ENCODE results near the gene NCR3LG1. TPM values are rescaled to one million over a fixed set of nuclear protein-coding genes. Genes with fewer than 3 reads are reported as not detected.

NCR3LG1 gene
- total RNA-seq, 1 experiment from 2014 or later: 14.8 TPM

DNA sequence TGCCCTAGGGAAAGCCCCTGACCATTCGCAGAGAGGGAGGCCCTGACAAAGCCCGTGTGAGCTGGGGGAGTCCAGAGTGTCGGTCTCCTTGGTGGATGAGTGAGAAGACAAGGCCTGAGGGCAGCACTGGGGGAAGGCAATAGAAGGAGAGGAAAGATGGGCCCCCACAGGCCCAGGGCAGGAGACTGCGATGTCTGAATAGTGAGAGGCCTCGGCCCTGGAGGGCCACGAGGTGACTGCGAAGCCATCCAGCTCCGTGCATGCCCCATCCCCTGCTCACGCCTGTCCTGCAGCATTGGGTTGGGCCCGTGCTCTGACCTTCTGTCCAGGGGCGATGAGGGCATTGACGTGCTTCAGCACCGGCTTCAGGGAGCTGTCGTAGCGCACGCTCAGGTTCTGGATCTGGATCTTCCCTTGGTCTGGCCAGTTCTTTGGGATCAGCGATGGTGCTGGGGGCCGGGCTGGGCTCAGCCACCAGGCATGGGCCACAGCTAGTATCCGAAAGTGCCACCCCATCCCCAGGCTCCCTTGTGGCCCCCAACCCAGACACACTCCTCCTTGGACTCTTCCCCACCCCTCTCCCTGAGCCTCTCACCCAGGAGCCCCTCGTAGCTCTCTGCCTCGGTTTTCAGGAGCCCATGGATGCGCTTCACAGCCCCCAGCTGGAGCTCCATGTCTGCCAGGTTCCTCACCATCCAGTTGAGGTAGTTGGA is 45.2 kb downstream of the NCR3LG1 start:
- H3K27ac Mint-ChIP-seq (ENCODE audit: unreplicated experiment): no peak overlapping the region
- Histone ChIP-seq H3K4me1 (no peaks in the 10 kb centered on the region), H3K36me3 (ENCODE audit: control insufficient read depth, insufficient read depth, low read length) (no peaks in the 10 kb centered on the region), H3K9me3 (no peaks in the 10 kb centered on the region), H3K4me3 (ENCODE audit: low read depth, low read length) (no peak overlapping the region), H3K27me3 (replicated peaks; ENCODE audit: control insufficient read depth, insufficient read depth, low read length) (no peaks in the 10 kb centered on the region; the same call in 1 of the 2 replicates)
- ChIA-PET CTCF (interaction anchor here (0.9 to 1.1 kb wide), 2 partner anchors 10 to 77 kb away, joined by 3 read pairs; no protein-coding TSS in a partner anchor), POLR2A (no interaction called here)
- no peaks in the 10 kb centered on the region for H3K4me1 Mint-ChIP-seq (ENCODE audit: low read depth, unreplicated experiment)
- DNase-seq: no peak
- intact Hi-C loops (cut with micrococcal nuclease; ENCODE audit: unreplicated experiment): no loop called here
- H3K9me3 Mint-ChIP-seq (ENCODE audit: unreplicated experiment): no peaks in the 10 kb centered on the region
- peaks cover 7% of the 10 kb centered on the region for H3K27me3 Mint-ChIP-seq (ENCODE audit: insufficient read depth, unreplicated experiment)
- no TSS peak for BruUV-seq (replicated peaks)
- TF ChIP-seq, protein P1, sequence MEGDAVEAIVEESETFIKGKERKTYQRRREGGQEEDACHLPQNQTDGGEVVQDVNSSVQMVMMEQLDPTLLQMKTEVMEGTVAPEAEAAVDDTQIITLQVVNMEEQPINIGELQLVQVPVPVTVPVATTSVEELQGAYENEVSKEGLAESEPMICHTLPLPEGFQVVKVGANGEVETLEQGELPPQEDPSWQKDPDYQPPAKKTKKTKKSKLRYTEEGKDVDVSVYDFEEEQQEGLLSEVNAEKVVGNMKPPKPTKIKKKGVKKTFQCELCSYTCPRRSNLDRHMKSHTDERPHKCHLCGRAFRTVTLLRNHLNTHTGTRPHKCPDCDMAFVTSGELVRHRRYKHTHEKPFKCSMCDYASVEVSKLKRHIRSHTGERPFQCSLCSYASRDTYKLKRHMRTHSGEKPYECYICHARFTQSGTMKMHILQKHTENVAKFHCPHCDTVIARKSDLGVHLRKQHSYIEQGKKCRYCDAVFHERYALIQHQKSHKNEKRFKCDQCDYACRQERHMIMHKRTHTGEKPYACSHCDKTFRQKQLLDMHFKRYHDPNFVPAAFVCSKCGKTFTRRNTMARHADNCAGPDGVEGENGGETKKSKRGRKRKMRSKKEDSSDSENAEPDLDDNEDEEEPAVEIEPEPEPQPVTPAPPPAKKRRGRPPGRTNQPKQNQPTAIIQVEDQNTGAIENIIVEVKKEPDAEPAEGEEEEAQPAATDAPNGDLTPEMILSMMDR (IDR thresholded peaks at IDR 0.05; ENCODE audit: insufficient read depth in 1 of 2, low read depth in 1 of 2, low read length in 1 of 2, severe bottlenecking in 1 of 2, unreplicated experiment in 1 of 2): no peak
- H3K36me3 Mint-ChIP-seq (ENCODE audit: insufficient read depth, unreplicated experiment): no peaks in the 10 kb centered on the region
- no peak overlapping the region for H3K4me3 Mint-ChIP-seq (ENCODE audit: unreplicated experiment)

DNA sequence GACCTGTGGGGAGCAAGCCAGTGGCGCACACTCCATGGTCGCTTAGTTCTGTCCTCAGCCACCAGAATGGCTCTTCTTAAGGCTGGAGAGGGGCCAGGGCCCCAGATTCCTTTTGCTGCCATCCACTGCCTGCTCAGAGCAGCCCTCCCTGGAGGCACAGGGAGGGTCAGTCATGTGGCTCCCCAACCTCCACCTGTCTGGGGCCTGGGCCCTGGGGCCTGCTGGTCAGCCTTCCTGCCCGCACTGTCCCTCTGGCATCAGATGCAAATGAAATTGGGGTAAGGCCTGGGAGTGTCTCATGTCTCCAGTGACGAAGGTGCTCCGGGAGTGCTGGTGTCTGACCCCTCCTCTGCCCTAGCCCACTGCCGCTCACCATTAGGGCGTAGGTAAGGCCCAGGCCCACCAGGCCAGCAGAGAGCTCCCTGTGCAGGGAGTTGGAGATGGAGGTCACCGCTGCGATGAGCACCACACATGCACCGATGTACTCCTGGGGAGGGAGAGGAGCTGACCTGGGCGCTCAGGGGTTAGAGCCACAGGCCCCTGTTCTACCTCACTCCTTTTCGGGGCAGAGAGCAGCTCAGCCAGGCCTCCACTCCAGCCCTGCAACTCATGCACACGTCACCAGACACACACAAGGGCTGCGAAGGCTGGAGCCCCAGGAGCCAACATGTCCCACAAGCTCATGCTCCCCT is 45.9 kb downstream of the NCR3LG1 start:
- Mint-ChIP-seq H3K27ac (ENCODE audit: unreplicated experiment) (no peak overlapping the region), H3K9me3 (ENCODE audit: unreplicated experiment) (no peaks in the 10 kb centered on the region), H3K36me3 (ENCODE audit: insufficient read depth, unreplicated experiment) (no peaks in the 10 kb centered on the region), H3K4me3 (ENCODE audit: unreplicated experiment) (no peak overlapping the region), H3K27me3 (ENCODE audit: insufficient read depth, unreplicated experiment) (peaks cover 7% of the 10 kb centered on the region), H3K4me1 (ENCODE audit: low read depth, unreplicated experiment) (no peaks in the 10 kb centered on the region)
- H3K27me3 ChIP-seq (replicated peaks; ENCODE audit: control insufficient read depth, insufficient read depth, low read length): no peaks in the 10 kb centered on the region; the same call in 1 of the 2 replicates
- TF ChIP-seq, protein P1 (IDR thresholded peaks at IDR 0.05; ENCODE audit: insufficient read depth in 1 of 2, low read depth in 1 of 2, low read length in 1 of 2, severe bottlenecking in 1 of 2, unreplicated experiment in 1 of 2): no peak
- DNase-seq: no peak
- no peaks in the 10 kb centered on the region for H3K4me1 ChIP-seq
- no TSS peak for BruUV-seq (replicated peaks)
- ChIA-PET CTCF (interaction anchor here (0.5 to 1.1 kb wide), 3 partner anchors 11 to 76 kb away, joined by 3 read pairs; partner anchors contain the start of gene NCR3LG1), POLR2A (no interaction called here)
- H3K36me3 ChIP-seq (ENCODE audit: control insufficient read depth, insufficient read depth, low read length): no peaks in the 10 kb centered on the region
- H3K9me3 ChIP-seq: no peaks in the 10 kb centered on the region
- no peak overlapping the region for H3K4me3 ChIP-seq (ENCODE audit: low read depth, low read length)
- intact Hi-C loops (cut with micrococcal nuclease; ENCODE audit: unreplicated experiment): no loop called here

DNA sequence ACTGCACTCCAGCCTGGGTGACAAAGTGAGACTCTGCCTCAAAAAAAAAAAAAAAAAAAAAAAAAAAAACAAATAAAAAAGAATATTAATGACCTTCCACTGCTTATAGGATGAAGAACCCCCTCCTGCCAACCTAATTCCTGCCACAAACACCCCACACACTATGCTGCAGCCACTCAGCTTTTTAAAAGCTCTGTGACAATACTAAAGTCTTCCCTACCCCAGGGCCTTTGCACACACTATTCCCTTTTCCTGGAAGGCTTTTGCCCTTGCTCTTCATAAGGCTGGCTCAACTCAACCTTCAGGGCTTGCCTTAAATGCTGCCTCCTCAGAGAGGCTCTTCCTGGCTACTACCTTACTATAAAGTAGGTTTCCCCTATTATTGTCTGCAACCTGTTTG is 47.6 kb downstream of the NCR3LG1 start:
- peak overlapping the region; percentile 14 for H3K27ac Mint-ChIP-seq (ENCODE audit: unreplicated experiment)
- H3K9me3 Mint-ChIP-seq (ENCODE audit: unreplicated experiment): no peaks in the 10 kb centered on the region
- no peak for DNase-seq
- no peaks in the 10 kb centered on the region for H3K36me3 Mint-ChIP-seq (ENCODE audit: insufficient read depth, unreplicated experiment)
- Histone ChIP-seq H3K4me3 (ENCODE audit: low read depth, low read length) (no peak overlapping the region), H3K4me1 (no peaks in the 10 kb centered on the region), H3K9me3 (no peaks in the 10 kb centered on the region), H3K36me3 (ENCODE audit: control insufficient read depth, insufficient read depth, low read length) (no peaks in the 10 kb centered on the region), H3K27me3 (replicated peaks; ENCODE audit: control insufficient read depth, insufficient read depth, low read length) (no peaks in the 10 kb centered on the region)
- H3K4me1 Mint-ChIP-seq (ENCODE audit: low read depth, unreplicated experiment): no peaks in the 10 kb centered on the region
- no TSS peak for BruUV-seq (replicated peaks)
- ChIA-PET CTCF (no interaction called here), POLR2A (no interaction called here)
- TF ChIP-seq, protein P1 (IDR thresholded peaks at IDR 0.05; ENCODE audit: insufficient read depth in 1 of 2, low read depth in 1 of 2, low read length in 1 of 2, severe bottlenecking in 1 of 2, unreplicated experiment in 1 of 2): no peak
- H3K4me3 Mint-ChIP-seq (ENCODE audit: unreplicated experiment): no peak overlapping the region
- H3K27me3 Mint-ChIP-seq (ENCODE audit: insufficient read depth, unreplicated experiment): peaks cover 7% of the 10 kb centered on the region
- intact Hi-C loops (cut with micrococcal nuclease; ENCODE audit: unreplicated experiment): no loop called here

All from Caco-2 (cell line).